WI38 (cell line): ENCODE measurements around the gene ALOX5AP.

ENCODE experiments used
- H3K4me3 ChIP-seq: 2 replicates; pipeline ENCODE4 v1.5.1; 2011; ENCODE audit warnings: low read depth, mild to moderate bottlenecking, control low read depth, low read length
- CTCF ChIP-seq: IDR thresholded peaks from 2 replicates; pipeline ENCODE4 v1.5.1; 2012; ENCODE audit warnings: low read depth, mild to moderate bottlenecking, control low read depth, low read length

Gene ALOX5AP

GRCh38 chr13:30714629-30715371 is 20.5 kb upstream of the ALOX5AP start:
- H3K4me3 ChIP-seq: no peak overlapping the region
- no peak for TF ChIP-seq CTCF

- TF ChIP-seq CTCF: no peak
- no peak overlapping the region for H3K4me3 ChIP-seq
These were observed 20.0 kb upstream of the ALOX5AP start for GRCh38 chr13:30715372-30715756.

GRCh38 chr13:30715837-30716236 is 19.5 kb upstream of the ALOX5AP start:
- H3K4me3 ChIP-seq: no peak overlapping the region
- TF ChIP-seq CTCF: no peak

- H3K4me3 ChIP-seq: no peak overlapping the region
- no peak for TF ChIP-seq CTCF
These were observed 16.4 kb upstream of the ALOX5AP start for GRCh38 chr13:30718661-30719524.

- H3K4me3 ChIP-seq: no peak overlapping the region
- TF ChIP-seq CTCF: no peak
These were observed 15.8 kb upstream of the ALOX5AP start for GRCh38 chr13:30719525-30719914.

- no peak for TF ChIP-seq CTCF
- H3K4me3 ChIP-seq: no peak overlapping the region
These were observed 15.0 kb upstream of the ALOX5AP start for GRCh38 chr13:30720172-30720869.
